ENCODE measurements around the gene TINCR. TPM values are rescaled to one million over a fixed set of nuclear protein-coding genes. Genes with fewer than 3 reads are reported as not detected.

Gene TINCR
- total RNA-seq, 1 experiment from 2014 or later = 0.85 TPM

DNA sequence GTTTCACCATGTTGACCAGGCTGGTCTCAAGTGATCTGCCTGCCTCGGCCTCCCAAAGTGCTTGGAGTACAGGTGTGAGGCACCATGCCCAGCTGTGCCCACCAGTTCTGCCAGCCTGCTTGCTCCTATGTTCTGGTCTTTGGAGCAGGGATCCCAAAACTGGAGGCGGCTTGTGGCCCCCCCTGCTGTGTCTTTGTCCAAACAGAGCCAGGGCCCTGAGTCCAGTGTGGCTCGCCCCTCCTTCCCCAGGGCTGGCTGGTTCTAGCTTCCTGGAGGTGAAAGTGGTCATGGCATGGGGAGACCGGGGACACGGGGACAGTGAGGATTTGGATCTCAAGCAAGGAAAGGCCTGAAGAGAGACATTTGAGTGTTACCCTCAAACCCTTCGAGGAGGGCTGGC lies 11.5 kb upstream of the TINCR start (continued):
- TF ChIP-seq GTF2I (CRISPR knock-in tag; conservative IDR thresholded peaks at IDR 0.05) (no peak), USF2 (CRISPR knock-in tag; IDR thresholded peaks at IDR 0.05) (no peak), NR2C2 (CRISPR knock-in tag; IDR thresholded peaks at IDR 0.05) (no peak), AFF4 (CRISPR knock-in tag; IDR thresholded peaks at IDR 0.05; ENCODE audit: borderline replicate concordance) (no peak), PRRX2 (CRISPR knock-in tag; IDR thresholded peaks at IDR 0.05) (no peak), JUN (CRISPR knock-in tag; IDR thresholded peaks at IDR 0.05) (no peak), ZNF138 (CRISPR knock-in tag; conservative IDR thresholded peaks at IDR 0.05) (no peak), PRDM15 (CRISPR knock-in tag; IDR thresholded peaks at IDR 0.05) (no peak)
- TF ChIP-seq, protein P1, sequence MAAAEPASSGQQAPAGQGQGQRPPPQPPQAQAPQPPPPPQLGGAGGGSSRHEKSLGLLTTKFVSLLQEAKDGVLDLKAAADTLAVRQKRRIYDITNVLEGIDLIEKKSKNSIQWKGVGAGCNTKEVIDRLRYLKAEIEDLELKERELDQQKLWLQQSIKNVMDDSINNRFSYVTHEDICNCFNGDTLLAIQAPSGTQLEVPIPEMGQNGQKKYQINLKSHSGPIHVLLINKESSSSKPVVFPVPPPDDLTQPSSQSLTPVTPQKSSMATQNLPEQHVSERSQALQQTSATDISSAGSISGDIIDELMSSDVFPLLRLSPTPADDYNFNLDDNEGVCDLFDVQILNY (CRISPR knock-in tag; IDR thresholded peaks at IDR 0.05) = no peak

GRCh38 chr19:5578097-5578846 lies 10.5 kb upstream of the TINCR start:
- peak overlapping the region; percentile 50 for H3K4me3 Mint-ChIP-seq
- CTCF ChIA-PET = interaction anchor here (1.2 to 3.2 kb wide), 4 partner anchors 12 to 62 kb away, joined by 4 to 8 read pairs (median 6); partner anchors contain the start of genes SAFB and SAFB2
- POLR2A ChIA-PET = no interaction called here
- peaks cover 12% of the 10 kb centered on the region for H3K4me1 Mint-ChIP-seq
- no peaks in the 10 kb centered on the region for H3K27me3 Mint-ChIP-seq (ENCODE audit: low read depth)
- no peak overlapping the region for H3K27ac Mint-ChIP-seq
- no peaks in the 10 kb centered on the region for H3K9me3 Mint-ChIP-seq
- peak; percentile 92 for ATAC-seq
- peak; percentile 88 for DNase-seq (ENCODE audit: low spot score)
- H3K36me3 Mint-ChIP-seq = peaks cover 2% of the 10 kb centered on the region; the same call in 1 of the 2 replicates
- TF ChIP-seq, protein P2, sequence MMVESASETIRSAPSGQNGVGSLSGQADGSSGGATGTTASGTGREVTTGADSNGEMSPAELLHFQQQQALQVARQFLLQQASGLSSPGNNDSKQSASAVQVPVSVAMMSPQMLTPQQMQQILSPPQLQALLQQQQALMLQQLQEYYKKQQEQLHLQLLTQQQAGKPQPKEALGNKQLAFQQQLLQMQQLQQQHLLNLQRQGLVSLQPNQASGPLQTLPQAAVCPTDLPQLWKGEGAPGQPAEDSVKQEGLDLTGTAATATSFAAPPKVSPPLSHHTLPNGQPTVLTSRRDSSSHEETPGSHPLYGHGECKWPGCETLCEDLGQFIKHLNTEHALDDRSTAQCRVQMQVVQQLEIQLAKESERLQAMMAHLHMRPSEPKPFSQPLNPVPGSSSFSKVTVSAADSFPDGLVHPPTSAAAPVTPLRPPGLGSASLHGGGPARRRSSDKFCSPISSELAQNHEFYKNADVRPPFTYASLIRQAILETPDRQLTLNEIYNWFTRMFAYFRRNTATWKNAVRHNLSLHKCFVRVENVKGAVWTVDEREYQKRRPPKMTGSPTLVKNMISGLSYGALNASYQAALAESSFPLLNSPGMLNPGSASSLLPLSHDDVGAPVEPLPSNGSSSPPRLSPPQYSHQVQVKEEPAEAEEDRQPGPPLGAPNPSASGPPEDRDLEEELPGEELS (CRISPR knock-in tag; IDR thresholded peaks at IDR 0.05) = 0 out of 2 replicates have a peak, but pooled peaks have one; percentile 11
- TF ChIP-seq ZBTB21 (CRISPR knock-in tag; IDR thresholded peaks at IDR 0.05; ENCODE audit: borderline replicate concordance) = no peak
- TF ChIP-seq, protein P3, sequence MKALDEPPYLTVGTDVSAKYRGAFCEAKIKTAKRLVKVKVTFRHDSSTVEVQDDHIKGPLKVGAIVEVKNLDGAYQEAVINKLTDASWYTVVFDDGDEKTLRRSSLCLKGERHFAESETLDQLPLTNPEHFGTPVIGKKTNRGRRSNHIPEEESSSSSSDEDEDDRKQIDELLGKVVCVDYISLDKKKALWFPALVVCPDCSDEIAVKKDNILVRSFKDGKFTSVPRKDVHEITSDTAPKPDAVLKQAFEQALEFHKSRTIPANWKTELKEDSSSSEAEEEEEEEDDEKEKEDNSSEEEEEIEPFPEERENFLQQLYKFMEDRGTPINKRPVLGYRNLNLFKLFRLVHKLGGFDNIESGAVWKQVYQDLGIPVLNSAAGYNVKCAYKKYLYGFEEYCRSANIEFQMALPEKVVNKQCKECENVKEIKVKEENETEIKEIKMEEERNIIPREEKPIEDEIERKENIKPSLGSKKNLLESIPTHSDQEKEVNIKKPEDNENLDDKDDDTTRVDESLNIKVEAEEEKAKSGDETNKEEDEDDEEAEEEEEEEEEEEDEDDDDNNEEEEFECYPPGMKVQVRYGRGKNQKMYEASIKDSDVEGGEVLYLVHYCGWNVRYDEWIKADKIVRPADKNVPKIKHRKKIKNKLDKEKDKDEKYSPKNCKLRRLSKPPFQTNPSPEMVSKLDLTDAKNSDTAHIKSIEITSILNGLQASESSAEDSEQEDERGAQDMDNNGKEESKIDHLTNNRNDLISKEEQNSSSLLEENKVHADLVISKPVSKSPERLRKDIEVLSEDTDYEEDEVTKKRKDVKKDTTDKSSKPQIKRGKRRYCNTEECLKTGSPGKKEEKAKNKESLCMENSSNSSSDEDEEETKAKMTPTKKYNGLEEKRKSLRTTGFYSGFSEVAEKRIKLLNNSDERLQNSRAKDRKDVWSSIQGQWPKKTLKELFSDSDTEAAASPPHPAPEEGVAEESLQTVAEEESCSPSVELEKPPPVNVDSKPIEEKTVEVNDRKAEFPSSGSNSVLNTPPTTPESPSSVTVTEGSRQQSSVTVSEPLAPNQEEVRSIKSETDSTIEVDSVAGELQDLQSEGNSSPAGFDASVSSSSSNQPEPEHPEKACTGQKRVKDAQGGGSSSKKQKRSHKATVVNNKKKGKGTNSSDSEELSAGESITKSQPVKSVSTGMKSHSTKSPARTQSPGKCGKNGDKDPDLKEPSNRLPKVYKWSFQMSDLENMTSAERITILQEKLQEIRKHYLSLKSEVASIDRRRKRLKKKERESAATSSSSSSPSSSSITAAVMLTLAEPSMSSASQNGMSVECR (CRISPR knock-in tag; IDR thresholded peaks at IDR 0.05; ENCODE audit: borderline replicate concordance) = no peak
- no peak for TF ChIP-seq CREM (CRISPR knock-in tag; IDR thresholded peaks at IDR 0.05)
- TF ChIP-seq CTCF (IDR thresholded peaks at IDR 0.05) = peak; percentile 99
- no peak for TF ChIP-seq TCF7 (CRISPR knock-in tag; IDR thresholded peaks at IDR 0.05; ENCODE audit: low read depth)
- no peak for TF ChIP-seq HMGA2 (CRISPR knock-in tag; IDR thresholded peaks at IDR 0.05)
- no peak for TF ChIP-seq FOXP1 (CRISPR knock-in tag; IDR thresholded peaks at IDR 0.05; ENCODE audit: borderline replicate concordance)

All from WTC11 (cell line).